ENCODE measurements around the gene MME. TPM values are rescaled to one million over a fixed set of nuclear protein-coding genes. Genes with fewer than 3 reads are reported as not detected.

Gene MME
- total and polyA plus RNA-seq, 2 of the 8 experiments (the other 6 are each of a cell fraction or from before 2014, with no cell fraction given), result 5.0 to 39.6 TPM

DNA sequence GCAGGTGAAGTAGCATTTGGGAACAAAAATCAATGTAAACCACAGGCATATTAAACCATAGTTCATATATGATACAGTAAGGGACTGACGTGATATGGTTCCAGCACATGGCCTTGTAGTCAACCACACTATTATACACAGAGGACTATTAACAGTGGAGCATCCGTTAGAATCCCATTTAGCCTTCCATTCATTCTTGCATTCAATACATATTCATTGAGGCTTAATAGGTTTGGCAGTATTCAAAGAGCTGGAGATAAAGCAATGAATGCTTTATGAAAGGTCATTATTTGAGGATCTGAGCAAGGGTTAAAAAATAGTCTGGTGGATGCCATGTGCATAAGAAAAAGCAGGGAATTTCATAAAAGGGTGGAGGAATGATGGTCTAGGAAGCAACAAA lies 89.1 kb downstream of the MME start:
- Histone ChIP-seq H3K18ac (ENCODE audit: extremely low read depth, low read length) (no peak overlapping the region), H3K79me2 (ENCODE audit: control insufficient read depth in 1 of 2, insufficient read depth in 2 of 2, low read length in 2 of 2) (no peaks in the 10 kb centered on the region), H3K4me3 (ENCODE audit: extremely low read depth in 1 of 4, insufficient read depth in 2 of 4, low read depth in 3 of 4, low read length in 4 of 4) (no peak overlapping the region), H3K27ac (ENCODE audit: low read depth, low read length) (no peak overlapping the region), H4K5ac (ENCODE audit: insufficient read length, low read depth, low read length) (no peak overlapping the region), H3K9me3 (ENCODE audit: insufficient read depth in 2 of 2, low read depth in 1 of 2, low read length in 1 of 2) (no peaks in the 10 kb centered on the region), H2AFZ (ENCODE audit: low read length) (no peak overlapping the region), H3K79me1 (ENCODE audit: low read depth, low read length) (no peaks in the 10 kb centered on the region), H3K23ac (ENCODE audit: insufficient read length) (no peak overlapping the region), H2BK12ac (ENCODE audit: low read depth, low read length) (no peak overlapping the region), H3K27me3 (replicated peaks in 1 of 4; ENCODE audit: control insufficient read depth in 3 of 4, extremely low read depth in 1 of 4, insufficient read depth in 3 of 4, low read length in 3 of 4) (peaks cover 0 to 1% (median 0%) of the 10 kb centered on the region in 4 experiments; a peak in 1 of 7 replicates), H3K36me3 (ENCODE audit: control insufficient read depth in 2 of 4, insufficient read depth in 4 of 4, low read length in 3 of 4) (no peaks in the 10 kb centered on the region; a peak in 2 of 8 replicates), H3K4ac (replicated peaks; ENCODE audit: insufficient read length, low read depth, low read length) (no peak overlapping the region), H3K56ac (replicated peaks; ENCODE audit: insufficient read length, low read depth, low read length) (no peak overlapping the region), H3K4me1 (replicated peaks in 1 of 4; ENCODE audit: control insufficient read depth in 3 of 4, insufficient read depth in 4 of 4, low read length in 3 of 4) (no peaks in the 10 kb centered on the region), H3K9ac (replicated peaks in 1 of 4; ENCODE audit: extremely low read depth in 1 of 4, low read depth in 3 of 4, low read length in 3 of 4) (no peak overlapping the region), H2BK15ac (ENCODE audit: low read length) (no peak overlapping the region), H2BK20ac (ENCODE audit: low read length) (no peak overlapping the region), H4K20me1 (replicated peaks in 1 of 2; ENCODE audit: control insufficient read depth in 1 of 2, insufficient read depth in 2 of 2, low read length in 2 of 2) (no peaks in the 10 kb centered on the region), H2BK5ac (ENCODE audit: low read depth, low read length) (no peak overlapping the region), H4K8ac (ENCODE audit: extremely low read depth, insufficient read depth, low read length) (no peak overlapping the region), H3K4me2 (ENCODE audit: insufficient read depth in 1 of 2, low read depth in 2 of 2, low read length in 2 of 2) (no peak overlapping the region), H4K91ac (replicated peaks; ENCODE audit: insufficient read length, low read length) (no peak overlapping the region), H2AK5ac (ENCODE audit: low read depth, low read length) (no peak overlapping the region), H3K14ac (ENCODE audit: insufficient read length) (no peak overlapping the region), H2BK120ac (replicated peaks; ENCODE audit: low read depth, low read length) (no peak overlapping the region), H3K23me2 (ENCODE audit: low read depth, low read length) (no peaks in the 10 kb centered on the region)
- ChIA-PET CTCF (ENCODE audit: partially characterized antibody) (no interaction called here), POLR2A (ENCODE audit: partially characterized antibody) (interaction anchor here (0.7 kb wide), 1 partner anchor 245 kb away, joined by 3 read pairs; no protein-coding TSS in a partner anchor)
- WGBS, 2 experiments (ENCODE audit: extremely low coverage in 1 of 2, insufficient coverage in 1 of 2, insufficient read length in 1 of 2, insufficient replicate concordance in 2 of 2, low coverage in 1 of 2, low lambda C conversion rate in 2 of 2, missing lambda C conversion rate in 1 of 2), result 90% methylated on average over 2 of the region's 2 CpGs; no CpG with 5 or more reads in 1 of the 2 experiments
- FAIRE-seq (no peak), DNase-seq (ENCODE audit: low read depth in 1 of 2, low spot score in 2 of 2) (no peak)
- TF ChIP-seq, protein P1, sequence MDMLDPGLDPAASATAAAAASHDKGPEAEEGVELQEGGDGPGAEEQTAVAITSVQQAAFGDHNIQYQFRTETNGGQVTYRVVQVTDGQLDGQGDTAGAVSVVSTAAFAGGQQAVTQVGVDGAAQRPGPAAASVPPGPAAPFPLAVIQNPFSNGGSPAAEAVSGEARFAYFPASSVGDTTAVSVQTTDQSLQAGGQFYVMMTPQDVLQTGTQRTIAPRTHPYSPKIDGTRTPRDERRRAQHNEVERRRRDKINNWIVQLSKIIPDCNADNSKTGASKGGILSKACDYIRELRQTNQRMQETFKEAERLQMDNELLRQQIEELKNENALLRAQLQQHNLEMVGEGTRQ (IDR thresholded peaks at IDR 0.05; ENCODE audit: low read length), result no peak
- TF ChIP-seq RBBP5 (IDR thresholded peaks at IDR 0.05; ENCODE audit: borderline replicate concordance, low read depth, low read length), result no peak
- no peak for TF ChIP-seq SP1 (IDR thresholded peaks at IDR 0.05; ENCODE audit: low read depth, low read length)
- TF ChIP-seq SP4 (IDR thresholded peaks at IDR 0.05; ENCODE audit: low read length), result no peak
- TF ChIP-seq SAP30 (IDR thresholded peaks at IDR 0.05; ENCODE audit: insufficient read depth, insufficient replicate concordance, low read length), result no peak
- TF ChIP-seq CBX5 (IDR thresholded peaks at IDR 0.05; ENCODE audit: low read depth, low read length), result no peak
- TF ChIP-seq TCF12 (IDR thresholded peaks at IDR 0.05; ENCODE audit: low read depth, low read length), result no peak
- no peak for TF ChIP-seq ZNF274 (IDR thresholded peaks at IDR 0.05; ENCODE audit: borderline replicate concordance, extremely low read depth, low read length)
- TF ChIP-seq BRCA1 (IDR thresholded peaks at IDR 0.05; ENCODE audit: low read depth, low read length), result no peak
- no peak for TF ChIP-seq NANOG (IDR thresholded peaks at IDR 0.05; ENCODE audit: insufficient read depth, low read depth, low read length, poor library complexity, severe bottlenecking)
- no peak for TF ChIP-seq EGR1 (IDR thresholded peaks at IDR 0.05; ENCODE audit: borderline replicate concordance, low read depth, low read length)

All from H1 (cell line).